ENCODE results near the gene RUNX2. TPM values are rescaled to one million over a fixed set of nuclear protein-coding genes. Genes with fewer than 3 reads are reported as not detected.

RUNX2 gene
- total and polyA plus RNA-seq, 12 donors, result 0.20 to 3.0 (median 1.6) TPM

DNA sequence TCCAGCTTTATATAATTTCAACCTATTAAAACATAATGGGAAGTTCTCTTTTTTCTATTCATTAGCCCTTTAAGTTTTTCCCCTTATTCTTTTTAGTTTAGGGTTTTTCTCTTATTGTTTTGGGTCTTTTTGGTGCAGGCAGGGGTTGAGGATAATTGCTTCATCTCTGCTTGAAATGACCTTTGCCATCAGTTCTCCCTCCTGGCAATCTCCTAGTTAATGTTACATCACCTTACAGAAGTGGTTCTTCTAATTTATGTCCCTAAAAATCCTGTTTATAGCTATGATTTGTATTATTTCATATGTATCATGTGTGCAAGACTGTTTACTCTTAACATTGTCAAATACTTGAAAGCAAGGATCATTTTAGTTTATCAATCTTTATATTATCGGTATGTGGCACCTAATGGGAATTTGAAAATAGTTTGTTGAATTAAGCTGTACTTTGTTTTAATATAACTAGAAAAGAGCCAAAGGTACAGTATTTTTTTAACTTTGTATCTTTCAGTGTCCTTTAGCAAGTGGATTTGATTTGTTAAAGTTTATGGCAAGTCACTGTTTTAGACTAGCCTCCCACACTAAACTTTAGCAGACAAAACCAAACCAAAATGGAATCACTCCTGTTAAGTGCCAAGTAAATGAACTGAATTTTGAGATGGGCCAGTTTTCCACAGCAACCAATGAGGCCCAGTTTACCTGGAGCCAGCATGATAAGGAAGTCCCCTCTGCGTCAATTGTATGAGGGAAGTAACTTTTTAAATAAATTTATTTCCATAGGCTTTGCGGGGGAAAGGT, 26.6 kb upstream of the RUNX2 start:
- H3K27ac ChIP-seq, result no peak overlapping the region
- 65 to 67% methylated on average over 3 of the region's 3 CpGs for WGBS, 2 donors
- DNase-seq (no peak), ATAC-seq (no peak)
- H3K4me3 ChIP-seq, result no peak overlapping the region
- TF ChIP-seq, protein P1, sequence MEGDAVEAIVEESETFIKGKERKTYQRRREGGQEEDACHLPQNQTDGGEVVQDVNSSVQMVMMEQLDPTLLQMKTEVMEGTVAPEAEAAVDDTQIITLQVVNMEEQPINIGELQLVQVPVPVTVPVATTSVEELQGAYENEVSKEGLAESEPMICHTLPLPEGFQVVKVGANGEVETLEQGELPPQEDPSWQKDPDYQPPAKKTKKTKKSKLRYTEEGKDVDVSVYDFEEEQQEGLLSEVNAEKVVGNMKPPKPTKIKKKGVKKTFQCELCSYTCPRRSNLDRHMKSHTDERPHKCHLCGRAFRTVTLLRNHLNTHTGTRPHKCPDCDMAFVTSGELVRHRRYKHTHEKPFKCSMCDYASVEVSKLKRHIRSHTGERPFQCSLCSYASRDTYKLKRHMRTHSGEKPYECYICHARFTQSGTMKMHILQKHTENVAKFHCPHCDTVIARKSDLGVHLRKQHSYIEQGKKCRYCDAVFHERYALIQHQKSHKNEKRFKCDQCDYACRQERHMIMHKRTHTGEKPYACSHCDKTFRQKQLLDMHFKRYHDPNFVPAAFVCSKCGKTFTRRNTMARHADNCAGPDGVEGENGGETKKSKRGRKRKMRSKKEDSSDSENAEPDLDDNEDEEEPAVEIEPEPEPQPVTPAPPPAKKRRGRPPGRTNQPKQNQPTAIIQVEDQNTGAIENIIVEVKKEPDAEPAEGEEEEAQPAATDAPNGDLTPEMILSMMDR (IDR thresholded peaks at IDR 0.05), result no peak
- no peaks in the 10 kb centered on the region for H3K36me3 ChIP-seq
- no peaks in the 10 kb centered on the region for H3K4me1 ChIP-seq
- H3K9me3 ChIP-seq, result peaks cover 0 to 6% (median 0%) of the 10 kb centered on the region in 11 donors
- H3K27me3 ChIP-seq, result no peaks in the 10 kb centered on the region
- intact Hi-C loops (cut with DNase I), result no loop called here

DNA sequence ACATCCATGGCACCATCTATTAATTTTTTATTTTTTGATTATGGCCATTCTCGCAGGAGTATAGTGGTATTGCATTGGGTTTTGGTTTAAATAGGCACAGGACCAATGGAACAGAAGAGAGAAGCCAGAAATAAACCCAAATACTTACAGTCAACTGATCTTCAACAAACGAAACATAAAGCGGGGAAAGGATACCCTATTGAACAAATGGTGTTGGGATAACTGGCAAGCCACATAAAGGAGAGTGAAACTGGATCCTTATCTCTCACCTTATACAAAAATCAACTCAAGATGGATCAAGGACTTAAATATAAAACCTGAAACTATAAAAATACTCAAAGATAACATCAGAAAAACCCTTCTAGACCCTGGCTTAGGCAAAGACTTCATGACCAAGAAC, 25.3 kb upstream of the RUNX2 start:
- Histone ChIP-seq H3K27ac (no peak overlapping the region), H3K27me3 (no peaks in the 10 kb centered on the region), H3K4me3 (no peak overlapping the region), H3K36me3 (no peaks in the 10 kb centered on the region), H3K9me3 (peaks cover 0 to 14% (median 0%) of the 10 kb centered on the region in 11 donors), H3K4me1 (no peaks in the 10 kb centered on the region)
- DNase-seq (no peak), ATAC-seq (no peak)
- TF ChIP-seq, protein P1 (IDR thresholded peaks at IDR 0.05), result no peak
- WGBS, 2 donors, result 98% methylated on average over 3 of the region's 3 CpGs
- intact Hi-C loops (cut with DNase I), result no loop called here

DNA sequence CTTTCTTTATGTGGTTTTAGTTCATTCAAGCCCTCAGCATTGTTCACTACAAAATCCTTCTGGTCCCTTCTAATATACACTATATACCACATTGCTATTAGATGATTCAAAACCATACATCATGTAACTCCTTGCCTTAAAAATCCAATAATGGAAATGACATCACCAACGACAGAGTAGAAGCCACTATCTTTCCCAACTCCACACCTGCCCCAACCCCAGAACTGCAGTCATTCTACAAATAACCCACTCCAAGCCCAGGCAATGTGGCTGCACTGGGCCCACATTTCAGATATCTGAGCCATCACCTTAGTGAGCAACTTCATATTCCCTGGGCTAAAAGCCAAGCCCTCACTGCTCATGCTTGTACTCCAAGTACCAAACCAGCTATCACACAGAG, 22.6 kb upstream of the RUNX2 start:
- Histone ChIP-seq H3K27me3 (no peaks in the 10 kb centered on the region), H3K4me1 (peaks cover 0 to 7% (median 0%) of the 10 kb centered on the region in 9 donors), H3K27ac (no peak overlapping the region), H3K9me3 (peaks cover 0 to 18% (median 0%) of the 10 kb centered on the region in 11 donors), H3K36me3 (no peaks in the 10 kb centered on the region), H3K4me3 (no peak overlapping the region)
- 76 to 89% methylated on average over 1 of the region's 1 CpG for WGBS, 2 donors
- intact Hi-C loops (cut with DNase I), result no loop called here
- ATAC-seq, result no peak
- TF ChIP-seq, protein P1 (IDR thresholded peaks at IDR 0.05), result no peak
- no peak for DNase-seq

DNA sequence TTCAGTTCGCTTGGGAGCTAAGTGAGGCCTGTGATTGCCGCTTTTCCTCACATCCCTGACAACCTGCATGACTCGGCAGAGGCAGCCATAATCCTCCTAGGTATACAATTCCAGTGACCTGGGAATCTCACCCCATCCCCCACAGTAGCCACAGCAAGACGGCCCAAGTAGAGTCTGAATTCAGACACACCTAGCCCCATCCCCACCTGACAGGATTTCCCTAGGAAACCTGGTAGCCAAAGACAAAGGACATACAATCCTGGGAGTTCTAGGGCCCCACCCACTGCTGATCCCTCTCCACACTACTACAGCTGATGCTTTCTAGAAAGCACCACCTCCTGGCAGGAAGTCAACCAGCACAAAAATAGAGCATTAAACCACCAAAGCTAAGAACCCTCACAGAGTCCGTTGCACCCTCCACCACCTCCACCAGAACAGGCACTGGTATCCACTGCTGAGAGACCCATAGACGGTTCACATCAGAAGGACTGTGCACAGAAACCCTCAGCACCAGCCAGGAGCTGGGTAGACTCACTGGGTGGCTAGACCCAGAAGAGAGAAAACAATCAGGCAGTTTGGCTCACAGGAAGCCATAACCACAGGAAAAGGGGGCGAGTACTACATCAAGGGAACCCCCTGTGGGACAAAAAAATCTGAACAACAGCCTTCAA, 17.9 kb upstream of the RUNX2 start:
- no peaks in the 10 kb centered on the region for H3K36me3 ChIP-seq
- H3K4me1 ChIP-seq, result peaks cover 0 to 7% (median 0%) of the 10 kb centered on the region in 9 donors
- no peak overlapping the region for H3K4me3 ChIP-seq
- intact Hi-C loops (cut with DNase I), result no loop called here
- H3K27me3 ChIP-seq, result no peaks in the 10 kb centered on the region
- H3K27ac ChIP-seq, result no peak overlapping the region
- DNase-seq (no peak), ATAC-seq (peak in 3 of 8 donors; percentile 11 to 46 (median 37))
- H3K9me3 ChIP-seq, result peaks cover 0 to 18% (median 0%) of the 10 kb centered on the region in 11 donors
- 73 to 74% methylated on average over 7 of the region's 7 CpGs for WGBS, 2 donors
- TF ChIP-seq, protein P1 (IDR thresholded peaks at IDR 0.05), result no peak
